ENCODE data around the gene RHOBTB3. TPM values are rescaled to one million over a fixed set of nuclear protein-coding genes. Genes with fewer than 3 reads are reported as not detected.
"Not testable (repeated sequence)": the region's sequence is repeated elsewhere in the genome, so short reads cannot be mapped to it uniquely, and the experiment has no call there.

Gene RHOBTB3
- polyA plus RNA-seq, 1 donor = 96.9 TPM

DNA sequence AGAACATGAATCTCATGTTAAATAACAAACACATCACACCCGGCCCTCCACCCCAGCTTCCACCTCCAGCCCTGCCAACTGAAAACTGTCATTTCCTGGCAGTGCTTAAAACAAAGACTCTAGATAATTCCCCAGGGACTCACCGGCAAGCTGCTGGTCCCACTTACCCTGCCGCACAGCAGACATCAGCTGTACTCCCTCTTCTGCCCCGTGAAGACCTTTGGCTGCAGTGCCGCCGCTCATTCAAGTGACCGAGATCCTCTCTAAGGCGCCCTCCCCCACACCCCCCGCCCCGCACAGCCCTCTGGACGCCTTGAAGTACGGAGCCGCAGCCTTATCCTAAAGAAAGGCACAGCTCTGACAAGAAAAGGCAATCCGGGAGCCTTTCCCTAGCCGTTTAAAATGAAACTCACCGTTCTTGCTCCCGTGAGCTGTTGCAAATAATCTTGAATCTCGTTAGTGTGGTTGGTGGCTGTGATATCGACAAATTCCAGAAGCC lies 91.0 kb downstream of the RHOBTB3 start:
- peak; percentile 59 for DNase-seq

DNA sequence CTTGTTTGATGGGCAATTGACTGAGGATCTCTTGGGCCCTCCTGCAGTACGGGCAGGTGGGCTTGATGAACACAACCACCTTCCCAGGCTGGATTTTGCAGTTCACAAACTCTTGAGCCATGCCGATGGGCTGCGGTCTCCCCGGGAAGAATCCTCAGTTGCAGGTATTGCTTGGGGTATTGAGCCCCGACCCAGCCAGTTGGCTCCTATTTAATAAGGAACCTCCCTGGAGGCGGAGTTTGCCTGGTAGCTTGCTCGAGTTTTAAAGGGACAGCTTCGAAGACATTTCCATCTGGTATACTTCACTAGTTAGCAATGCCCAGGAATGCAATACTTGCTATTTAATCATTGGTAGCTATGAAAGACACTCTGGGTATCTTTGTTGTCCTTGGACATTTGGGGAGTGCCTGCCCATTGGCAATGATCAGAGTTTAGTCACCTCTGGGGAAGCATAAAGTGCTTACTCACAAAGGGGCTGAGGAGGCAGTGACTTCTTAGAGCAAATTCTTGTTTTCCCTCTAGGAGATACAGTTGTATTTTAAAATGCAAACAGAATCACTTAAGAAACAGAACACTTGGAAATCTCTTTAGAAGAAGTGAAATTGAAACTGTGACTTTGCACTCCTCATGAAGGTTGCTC lies 91.5 kb downstream of the RHOBTB3 start, which contains the start of gene GLRX:
Gene GLRX, minus strand, starts transcription at position 185 of the 640 bp plus-strand sequence. Its CDS starts 64 bp downstream, at position 121.
- peak; percentile 73 for DNase-seq

DNA sequence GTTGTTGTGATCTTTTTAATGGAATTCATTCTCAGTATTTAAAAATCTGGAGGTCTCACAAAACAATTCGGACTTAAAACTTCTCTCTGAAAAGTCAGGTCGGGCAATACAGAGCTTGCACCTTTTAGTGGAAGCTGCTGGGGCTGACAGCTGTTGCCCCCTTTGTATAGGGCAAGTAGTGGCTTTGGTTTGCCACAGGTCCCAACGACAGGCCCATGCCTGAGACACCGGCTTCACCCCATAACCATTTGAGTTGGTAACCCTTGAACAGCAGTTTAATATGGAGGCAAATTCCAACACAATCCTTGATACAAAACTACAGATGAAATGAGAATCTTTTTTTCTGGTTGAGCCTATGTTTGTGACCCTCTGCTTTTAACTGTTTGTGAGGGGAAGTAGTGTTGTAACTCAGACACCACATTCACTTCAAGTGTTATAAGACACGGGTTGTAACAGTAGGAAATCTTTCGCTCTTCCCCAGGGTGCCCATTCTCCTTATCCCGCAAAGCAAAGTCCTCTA lies 92.1 kb downstream of the RHOBTB3 start:
- DNase-seq = no peak

DNA sequence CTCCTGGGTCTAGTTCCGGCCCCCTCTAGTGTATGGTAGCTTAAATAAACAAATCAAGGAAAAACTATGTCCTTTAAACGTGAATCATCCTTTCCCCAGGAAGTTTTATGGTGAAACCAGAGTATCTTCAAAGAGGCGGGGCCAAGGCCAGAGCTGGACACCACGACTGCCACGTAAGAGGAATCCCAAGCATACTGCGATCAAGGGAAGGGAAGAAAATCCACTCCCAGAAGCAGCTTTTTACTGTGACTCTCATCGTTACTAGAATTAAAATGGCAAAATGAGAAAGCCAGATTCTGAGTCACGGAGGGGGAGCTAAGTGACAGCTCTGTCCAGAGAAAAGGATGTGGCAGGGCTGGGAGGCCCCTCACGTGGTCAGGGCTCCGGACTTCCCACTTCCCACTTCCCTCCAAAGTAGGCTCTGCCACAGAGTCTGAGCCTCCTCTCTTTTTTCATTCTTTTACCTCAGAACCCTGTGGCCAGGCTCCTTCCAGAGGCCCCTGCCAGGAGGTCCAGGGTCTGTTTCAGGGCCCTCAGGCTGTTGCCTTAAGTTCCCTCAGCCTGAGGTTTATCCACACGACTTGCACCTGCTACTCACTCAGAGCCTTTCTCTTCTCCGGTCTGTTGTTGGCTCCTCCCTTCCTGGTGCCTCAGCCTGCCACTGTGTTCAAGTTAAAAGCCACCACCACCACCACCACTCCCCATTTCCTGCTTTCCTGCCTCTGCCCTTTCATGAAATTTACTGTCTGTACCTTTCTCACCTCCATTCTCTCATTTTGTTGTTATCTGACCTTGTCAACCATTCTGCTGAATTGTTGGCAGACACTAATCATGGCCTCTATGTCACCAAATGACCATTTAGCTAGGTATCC lies 92.8 kb downstream of the RHOBTB3 start:
- peak; percentile 76 for DNase-seq

DNA sequence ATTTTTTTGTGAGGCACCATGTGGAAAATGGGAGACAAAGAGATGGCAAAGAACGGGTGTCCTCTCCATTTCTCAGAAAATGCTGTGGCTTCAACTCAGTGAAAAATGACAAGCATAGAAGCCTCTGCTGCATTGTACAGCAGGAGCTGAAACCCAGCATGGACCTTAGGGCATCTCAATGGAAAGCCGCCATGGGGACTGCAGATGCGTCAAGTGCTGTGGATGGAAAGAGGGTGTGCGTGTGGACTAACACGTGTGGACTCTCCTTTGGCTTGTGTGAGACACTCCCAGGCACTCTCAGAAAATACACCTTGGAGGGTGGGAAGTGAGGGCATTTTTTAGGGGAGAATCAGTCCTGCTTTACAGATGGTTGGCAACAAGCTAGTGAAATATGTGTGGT lies 93.6 kb downstream of the RHOBTB3 start:
- DNase-seq = no peak

DNA sequence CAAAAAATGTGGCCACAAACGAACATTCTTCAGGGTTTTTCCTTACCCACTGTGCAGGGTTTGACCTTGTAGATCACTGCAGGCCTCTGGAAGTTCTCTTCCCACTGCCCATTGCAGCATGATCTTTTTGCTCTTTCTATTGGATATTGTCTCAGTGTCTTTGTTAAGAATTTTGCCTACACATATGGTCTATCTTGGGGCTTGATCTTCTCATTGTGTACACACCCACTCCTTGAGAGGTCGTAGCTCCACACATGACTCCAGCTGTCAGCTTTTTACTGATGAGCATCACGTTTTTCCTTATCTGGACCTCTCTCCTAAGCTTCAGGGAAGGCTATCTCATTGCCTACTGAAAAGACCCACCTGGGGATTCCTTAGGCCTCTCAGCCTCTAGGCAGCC lies 94.4 kb downstream of the RHOBTB3 start:
- no peak for DNase-seq

DNA sequence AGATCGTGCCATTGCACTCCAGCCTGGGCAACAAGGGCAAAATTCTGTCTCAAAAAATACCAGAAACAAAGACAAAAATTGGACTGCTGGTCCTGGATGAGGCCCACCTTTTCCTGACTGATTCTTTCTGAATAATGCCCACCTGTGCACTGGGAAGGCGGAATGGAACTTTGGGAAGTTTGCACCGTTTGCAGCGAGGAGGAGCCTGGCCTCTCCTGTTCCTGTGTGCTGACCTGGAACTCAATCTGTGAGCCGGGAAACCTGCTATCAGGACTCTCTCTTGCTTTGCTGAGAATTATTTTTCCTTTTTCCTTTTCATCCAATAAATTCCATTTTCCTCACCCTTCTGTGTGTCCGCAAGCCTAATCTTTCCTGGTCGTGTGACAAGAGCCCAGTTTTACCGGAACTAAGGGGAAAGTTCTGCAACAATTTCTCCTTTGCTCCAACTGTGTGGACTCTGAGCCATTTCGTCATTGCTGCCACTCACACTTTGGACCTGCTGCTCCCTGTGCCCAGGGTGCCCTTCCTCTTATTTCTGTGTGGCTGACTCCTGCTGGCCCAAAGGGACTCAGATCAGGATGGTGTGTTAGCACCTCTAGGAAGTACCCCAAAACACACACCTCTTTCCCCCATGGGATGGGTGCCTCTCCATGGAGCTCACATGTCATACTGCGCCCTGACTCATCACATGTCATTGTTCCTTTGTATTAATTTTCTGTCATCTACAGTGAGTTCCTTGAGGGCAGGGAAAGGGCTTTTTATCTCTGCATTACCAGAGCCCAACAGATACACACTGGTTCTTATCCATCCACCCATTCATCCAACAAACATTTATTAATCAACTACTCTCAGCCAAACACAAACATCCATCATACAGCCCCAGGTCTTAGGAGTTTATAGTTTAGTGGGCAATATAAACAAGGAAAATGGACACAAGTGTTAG lies 96.1 kb downstream of the RHOBTB3 start:
- no peak for DNase-seq

DNA sequence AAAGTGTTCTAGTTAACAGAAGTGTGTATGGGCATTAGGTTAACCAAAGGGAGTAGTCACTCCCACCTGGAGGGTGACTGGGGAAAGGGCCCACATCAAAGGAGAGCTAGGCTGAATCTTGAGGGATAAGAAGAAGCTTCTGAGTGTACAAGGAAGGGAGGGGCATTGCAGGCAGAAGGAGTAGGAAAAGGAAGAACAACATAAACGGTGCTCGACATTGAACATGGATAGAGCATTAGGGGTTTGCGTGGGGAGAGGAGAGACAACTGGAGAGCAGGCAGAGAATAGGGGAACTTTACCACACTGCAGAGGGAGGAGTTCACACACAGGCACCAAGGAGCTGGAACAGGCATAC lies 96.7 kb downstream of the RHOBTB3 start:
- DNase-seq = no peak

DNA sequence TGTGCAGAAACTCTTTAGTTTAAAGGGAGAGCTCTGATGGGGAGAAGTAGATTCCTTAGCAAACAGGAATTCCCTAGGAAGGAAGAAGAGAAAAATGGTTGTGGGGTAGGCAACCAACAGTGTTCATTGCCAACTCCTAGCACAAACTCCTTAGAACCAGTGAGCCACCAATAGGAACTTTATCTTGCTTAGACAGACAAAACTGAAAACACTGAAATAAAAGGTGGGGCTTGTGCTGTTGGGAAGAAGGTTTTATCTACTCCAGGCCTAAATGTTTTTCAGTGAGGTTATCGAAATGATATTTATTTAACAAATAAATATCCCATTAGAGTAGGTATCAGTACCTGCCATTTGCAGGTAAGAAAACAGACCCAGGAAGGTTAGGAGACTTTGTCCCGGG lies 99.1 kb downstream of the RHOBTB3 start:
- DNase-seq = no peak

DNA sequence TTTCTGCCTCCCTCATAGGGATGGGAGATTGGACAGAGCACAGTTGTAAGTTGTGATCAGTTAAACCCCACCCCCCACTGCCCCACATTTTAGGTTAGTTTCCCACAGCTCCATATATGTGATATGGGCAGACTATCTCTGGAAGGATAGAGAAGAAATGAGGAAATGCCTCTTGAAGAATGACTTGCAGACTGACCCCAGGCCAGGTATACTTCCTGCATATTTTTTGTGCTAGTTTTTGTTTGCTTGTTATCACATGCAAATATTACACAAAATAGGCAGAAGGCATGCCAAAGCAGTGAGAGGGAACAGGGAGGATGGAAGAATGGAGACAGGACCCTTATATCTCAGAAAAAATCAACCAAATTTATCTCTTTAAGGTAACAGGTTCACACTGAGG lies 101.5 kb downstream of the RHOBTB3 start:
- no peak for DNase-seq

DNA sequence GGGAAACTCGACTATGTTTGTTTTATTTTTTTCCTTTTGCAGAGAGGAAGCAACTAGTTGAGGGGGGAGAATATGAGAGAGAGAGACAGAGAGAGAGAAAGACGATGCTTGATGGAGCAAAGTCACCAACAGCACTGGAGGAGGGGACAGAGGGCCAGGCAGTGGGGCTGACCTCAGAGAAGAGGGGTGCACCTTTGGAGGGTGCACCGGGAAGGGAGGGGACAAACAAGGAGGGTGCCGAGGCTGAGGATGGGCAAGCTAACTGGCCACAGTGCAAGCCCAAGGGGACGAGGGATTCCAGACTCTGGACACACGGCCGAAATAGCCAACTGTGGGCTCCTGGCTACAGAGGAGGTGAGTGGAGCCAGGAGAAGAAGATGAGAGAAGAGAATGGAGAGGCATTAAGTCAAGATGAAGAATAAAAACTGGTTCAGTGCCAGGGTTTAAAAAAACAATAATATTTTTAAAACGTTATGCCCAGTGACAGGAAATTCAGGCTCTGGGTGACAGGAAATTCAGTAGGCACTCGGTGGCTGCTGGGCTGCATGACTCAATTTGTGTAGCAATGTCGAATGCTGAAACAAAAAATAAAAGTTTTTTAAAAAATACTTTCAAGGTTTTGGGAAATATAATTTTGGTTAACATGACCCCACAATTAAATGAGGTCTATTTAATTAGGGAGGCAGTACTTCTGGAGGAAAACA lies 104.7 kb downstream of the RHOBTB3 start:
- no peak for DNase-seq

DNA sequence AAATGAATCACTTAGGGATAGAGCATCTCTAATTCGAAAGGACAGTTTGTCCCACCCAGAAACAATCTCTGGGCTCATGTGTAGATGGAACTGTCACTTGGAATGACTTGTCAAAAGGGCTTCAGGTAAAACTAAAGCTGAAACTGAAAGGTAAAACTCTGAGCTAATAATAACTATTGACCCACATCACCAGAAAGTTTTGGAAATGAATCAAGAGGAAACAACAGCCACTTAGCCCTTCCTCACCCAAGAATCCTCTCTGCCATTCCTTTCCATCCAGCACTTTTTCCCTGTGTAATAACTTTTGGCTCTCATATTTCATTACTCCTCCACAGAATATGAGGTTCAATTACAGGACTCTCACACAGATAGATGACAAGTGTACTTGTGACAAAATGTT lies 105.4 kb downstream of the RHOBTB3 start:
- no peak for DNase-seq

DNA sequence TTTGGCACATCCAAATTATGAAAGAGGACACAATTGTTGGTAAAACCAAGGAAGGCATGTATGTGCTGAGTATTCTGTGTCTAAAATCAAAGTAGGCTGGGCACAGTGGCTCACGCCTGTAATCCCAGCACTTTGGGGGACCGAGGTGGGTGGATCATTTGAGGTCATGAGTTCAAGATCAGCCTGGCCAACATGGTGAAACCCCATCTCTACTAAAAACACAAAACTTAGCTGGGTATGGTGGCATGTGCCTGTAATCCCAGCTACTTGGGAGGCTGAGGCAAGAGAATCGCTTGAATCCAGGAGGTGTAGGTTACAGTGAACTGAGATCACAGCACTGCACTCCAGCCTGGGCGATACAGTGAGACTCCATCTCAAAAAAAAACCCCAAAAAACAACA lies 105.8 kb downstream of the RHOBTB3 start:
- DNase-seq = not testable (repeated sequence)

DNA sequence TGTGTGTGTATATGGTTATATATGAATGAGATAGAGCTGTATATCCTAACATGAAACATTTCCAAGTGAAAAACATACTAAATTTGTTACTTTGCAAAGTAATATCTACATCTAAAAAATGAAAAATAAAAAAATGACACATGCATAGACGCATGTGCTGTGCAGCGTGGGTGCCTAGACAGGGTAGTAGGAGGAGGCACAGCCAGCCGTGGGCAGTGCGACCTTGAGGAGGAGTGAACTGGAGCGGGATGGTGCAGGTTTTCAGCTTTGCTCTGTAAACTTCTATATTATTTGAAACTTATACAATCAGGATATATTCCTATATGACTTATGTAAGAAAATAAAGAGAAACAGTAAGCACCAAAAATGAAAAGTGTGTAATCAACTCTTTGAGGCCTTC lies 106.4 kb downstream of the RHOBTB3 start:
- no peak for DNase-seq

DNA sequence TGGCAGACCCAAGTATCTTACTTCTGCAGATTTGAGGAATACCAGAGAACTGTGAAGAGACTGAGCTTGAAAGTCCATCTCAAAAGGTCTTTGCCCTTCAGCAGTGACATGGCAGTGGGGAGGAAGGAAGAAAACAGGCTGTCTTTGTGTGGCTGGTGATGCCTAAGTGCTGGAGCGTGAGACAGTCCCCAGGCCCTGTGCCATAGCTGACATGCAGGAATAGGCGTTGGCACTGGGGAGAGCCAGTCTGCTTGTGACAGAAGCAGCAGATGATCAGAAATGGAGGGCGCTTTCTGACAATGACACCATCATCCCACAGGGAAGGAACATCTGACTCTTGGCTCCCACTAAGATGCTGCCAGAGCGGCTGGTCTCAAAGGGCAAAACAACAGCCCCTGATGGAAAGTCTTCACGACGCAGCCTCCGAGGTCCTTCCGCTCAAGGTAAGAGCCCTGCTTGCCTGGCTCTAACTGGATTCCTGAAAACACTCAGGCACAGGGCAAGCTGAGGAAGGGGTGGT lies 106.9 kb downstream of the RHOBTB3 start:
- no peak for DNase-seq

DNA sequence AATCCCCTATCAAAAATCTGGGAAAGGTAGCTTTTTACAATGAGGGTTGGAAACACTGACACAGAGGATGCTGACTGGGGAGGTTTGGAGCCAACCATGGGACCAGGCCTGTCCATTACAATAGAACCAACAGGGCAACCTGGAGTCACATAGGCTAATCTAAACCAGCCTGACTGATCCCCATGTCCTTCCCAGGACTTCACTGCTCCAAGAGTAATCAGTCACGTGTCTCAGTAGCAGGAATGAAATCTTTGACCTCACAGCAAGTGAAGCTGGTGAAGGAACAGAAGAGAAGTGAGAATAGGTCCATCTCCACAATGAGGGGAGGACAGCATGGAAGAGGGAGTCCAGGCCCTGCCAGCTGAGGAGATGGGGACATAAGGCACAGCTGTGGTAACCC lies 107.4 kb downstream of the RHOBTB3 start:
- no peak for DNase-seq

DNA sequence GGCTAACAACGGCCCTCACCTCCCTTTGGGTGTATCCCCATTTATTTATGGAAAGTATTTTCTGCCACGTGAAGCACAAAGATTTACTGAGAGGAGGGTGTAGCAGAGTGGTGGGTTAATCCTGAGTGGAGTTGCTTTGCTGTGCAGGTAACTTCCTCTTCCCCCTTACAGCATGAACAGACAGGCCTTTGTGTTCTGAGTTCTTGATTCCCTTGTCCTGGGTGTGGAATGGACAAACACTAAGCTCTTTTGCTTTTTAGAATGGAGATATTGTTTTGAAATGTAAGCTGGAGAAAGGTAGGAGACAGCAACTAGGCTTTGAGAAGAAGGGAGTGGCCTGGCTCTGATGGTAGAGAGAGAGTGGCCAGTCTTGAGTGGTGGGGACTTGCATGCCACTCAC lies 108.5 kb downstream of the RHOBTB3 start:
- DNase-seq = no peak

DNA sequence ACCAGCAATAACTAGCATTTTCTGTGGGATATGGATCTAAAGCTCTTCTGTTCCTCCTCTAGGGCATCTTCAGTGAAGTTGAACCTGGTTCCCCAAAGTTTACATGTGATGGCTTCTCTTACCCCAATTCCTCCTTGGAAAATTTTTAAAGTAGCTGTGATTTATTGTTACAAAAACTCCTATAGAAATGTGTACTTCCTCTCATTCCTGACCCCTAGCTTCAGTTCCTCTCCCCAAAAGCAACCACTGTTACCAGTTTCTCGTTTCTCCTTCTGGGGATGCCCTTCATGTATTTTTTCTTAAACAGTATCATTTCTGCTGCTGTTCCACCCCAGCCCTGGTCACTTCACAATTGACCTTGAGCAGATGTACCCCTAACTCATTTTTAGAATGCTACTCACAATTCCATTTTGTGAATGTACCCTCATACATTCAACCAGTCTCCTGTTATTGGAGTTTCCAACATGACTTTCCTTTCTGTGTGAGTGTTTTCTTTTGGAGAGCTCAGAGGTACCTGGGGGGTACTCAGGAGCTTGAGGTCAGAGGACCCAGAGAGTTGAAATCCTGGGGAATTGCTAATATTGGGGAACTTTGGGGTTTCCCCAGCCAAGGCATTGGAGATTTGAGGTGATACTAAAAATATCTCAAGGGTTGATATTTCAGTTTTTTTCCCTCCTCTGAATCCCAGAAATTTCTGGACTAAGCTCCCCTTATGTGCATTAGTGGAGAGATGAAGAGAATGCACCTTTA lies 110.0 kb downstream of the RHOBTB3 start:
- no peak for DNase-seq

DNA sequence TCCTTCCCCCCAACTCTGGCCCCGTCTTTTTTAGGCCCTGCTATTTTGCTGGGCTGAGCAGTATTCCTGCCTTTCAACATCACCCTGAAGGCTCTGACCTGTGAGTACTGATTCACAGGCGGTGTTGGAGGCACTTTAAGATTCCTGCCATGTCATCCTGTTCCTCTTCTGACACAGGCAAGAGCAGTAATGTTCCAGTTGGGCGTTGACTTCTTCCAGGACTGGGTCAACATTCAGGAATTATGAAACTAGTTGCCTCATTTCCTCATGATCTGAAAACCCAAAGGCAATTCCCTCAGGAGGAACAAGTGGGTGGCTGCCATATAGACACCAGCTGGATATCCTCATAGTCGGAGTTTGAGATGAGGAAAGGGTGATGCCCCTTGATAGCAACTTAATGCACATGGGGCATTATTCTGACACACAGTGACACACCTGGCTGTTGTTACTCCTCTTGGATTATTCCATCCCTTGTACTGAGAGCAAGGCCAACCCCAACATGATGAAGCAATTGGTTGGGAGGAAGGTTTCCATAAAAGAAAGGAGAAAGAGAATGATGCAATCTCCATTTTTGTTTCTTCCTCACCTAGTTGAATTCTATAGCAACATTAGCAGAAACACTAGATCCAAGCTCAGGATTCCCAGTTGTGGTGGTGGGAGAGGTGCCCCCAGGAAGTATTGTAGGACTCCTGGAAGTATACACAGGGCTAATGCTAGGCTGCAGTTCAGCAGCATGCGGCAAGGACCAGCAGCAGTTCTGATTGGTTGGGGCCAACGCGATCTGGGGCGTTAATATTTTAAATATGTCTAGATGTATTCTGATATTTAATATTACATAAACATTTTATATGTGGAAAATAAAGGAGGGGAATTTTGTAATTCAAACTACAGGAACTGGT lies 111.0 kb downstream of the RHOBTB3 start:
- no peak for DNase-seq
